ENCODE measurements around the gene MICALL2.

DNA sequence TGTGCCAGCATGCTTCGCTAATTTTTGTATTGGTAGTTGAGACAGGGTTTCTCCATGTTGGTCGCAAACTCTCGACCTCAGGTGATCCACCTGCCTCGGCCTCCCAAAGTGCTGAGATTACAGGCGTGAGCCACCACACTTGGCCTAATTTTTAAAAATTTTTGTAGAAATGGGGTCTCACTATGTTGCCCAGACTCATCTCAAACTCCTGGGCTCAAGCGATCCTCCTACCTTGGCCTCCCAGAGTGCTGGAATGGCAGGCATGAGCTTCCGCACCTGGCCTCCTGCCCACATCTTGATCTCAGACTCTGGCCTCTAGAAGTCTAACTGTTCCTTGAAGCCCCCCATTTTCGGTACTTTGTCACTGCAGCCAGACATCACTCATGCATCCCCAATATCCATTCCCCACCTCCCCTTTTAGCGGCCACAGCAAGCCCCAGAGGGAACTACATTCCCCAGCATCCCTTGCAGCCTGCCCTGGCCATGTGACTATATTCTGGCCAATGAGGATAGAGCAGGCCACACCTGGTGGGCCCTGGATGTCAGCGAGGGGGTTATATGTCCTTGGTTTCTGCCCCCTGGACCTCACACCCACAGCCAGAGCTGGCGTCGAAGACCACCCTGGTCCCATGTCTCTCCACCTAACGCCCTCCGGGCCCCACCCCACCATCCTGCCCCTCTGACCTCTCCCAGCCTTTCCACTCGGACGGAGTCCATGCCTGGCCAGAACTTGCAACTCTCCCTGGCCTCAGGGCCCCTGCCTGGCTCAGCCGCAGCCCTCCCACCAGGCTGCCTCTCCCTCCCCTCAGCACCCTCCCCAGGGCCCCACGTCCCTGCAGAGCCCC, 33.8 kb downstream of the MICALL2 start:
- TF ChIP-seq, protein P1, sequence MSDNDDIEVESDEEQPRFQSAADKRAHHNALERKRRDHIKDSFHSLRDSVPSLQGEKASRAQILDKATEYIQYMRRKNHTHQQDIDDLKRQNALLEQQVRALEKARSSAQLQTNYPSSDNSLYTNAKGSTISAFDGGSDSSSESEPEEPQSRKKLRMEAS (CRISPR knock-in tag; IDR thresholded peaks at IDR 0.05): no peak
- TF ChIP-seq, protein P2, sequence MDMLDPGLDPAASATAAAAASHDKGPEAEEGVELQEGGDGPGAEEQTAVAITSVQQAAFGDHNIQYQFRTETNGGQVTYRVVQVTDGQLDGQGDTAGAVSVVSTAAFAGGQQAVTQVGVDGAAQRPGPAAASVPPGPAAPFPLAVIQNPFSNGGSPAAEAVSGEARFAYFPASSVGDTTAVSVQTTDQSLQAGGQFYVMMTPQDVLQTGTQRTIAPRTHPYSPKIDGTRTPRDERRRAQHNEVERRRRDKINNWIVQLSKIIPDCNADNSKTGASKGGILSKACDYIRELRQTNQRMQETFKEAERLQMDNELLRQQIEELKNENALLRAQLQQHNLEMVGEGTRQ (CRISPR knock-in tag; IDR thresholded peaks at IDR 0.05): peak; percentile 97
- TF ChIP-seq NR1H2 (CRISPR knock-in tag; IDR thresholded peaks at IDR 0.05): no peak
- TF ChIP-seq, protein P3, sequence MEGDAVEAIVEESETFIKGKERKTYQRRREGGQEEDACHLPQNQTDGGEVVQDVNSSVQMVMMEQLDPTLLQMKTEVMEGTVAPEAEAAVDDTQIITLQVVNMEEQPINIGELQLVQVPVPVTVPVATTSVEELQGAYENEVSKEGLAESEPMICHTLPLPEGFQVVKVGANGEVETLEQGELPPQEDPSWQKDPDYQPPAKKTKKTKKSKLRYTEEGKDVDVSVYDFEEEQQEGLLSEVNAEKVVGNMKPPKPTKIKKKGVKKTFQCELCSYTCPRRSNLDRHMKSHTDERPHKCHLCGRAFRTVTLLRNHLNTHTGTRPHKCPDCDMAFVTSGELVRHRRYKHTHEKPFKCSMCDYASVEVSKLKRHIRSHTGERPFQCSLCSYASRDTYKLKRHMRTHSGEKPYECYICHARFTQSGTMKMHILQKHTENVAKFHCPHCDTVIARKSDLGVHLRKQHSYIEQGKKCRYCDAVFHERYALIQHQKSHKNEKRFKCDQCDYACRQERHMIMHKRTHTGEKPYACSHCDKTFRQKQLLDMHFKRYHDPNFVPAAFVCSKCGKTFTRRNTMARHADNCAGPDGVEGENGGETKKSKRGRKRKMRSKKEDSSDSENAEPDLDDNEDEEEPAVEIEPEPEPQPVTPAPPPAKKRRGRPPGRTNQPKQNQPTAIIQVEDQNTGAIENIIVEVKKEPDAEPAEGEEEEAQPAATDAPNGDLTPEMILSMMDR (IDR thresholded peaks at IDR 0.05): no peak
- TF ChIP-seq, protein P4, sequence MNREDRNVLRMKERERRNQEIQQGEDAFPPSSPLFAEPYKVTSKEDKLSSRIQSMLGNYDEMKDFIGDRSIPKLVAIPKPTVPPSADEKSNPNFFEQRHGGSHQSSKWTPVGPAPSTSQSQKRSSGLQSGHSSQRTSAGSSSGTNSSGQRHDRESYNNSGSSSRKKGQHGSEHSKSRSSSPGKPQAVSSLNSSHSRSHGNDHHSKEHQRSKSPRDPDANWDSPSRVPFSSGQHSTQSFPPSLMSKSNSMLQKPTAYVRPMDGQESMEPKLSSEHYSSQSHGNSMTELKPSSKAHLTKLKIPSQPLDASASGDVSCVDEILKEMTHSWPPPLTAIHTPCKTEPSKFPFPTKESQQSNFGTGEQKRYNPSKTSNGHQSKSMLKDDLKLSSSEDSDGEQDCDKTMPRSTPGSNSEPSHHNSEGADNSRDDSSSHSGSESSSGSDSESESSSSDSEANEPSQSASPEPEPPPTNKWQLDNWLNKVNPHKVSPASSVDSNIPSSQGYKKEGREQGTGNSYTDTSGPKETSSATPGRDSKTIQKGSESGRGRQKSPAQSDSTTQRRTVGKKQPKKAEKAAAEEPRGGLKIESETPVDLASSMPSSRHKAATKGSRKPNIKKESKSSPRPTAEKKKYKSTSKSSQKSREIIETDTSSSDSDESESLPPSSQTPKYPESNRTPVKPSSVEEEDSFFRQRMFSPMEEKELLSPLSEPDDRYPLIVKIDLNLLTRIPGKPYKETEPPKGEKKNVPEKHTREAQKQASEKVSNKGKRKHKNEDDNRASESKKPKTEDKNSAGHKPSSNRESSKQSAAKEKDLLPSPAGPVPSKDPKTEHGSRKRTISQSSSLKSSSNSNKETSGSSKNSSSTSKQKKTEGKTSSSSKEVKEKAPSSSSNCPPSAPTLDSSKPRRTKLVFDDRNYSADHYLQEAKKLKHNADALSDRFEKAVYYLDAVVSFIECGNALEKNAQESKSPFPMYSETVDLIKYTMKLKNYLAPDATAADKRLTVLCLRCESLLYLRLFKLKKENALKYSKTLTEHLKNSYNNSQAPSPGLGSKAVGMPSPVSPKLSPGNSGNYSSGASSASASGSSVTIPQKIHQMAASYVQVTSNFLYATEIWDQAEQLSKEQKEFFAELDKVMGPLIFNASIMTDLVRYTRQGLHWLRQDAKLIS (CRISPR knock-in tag; IDR thresholded peaks at IDR 0.05; ENCODE audit: borderline replicate concordance): no peak
- TF ChIP-seq, protein P5, sequence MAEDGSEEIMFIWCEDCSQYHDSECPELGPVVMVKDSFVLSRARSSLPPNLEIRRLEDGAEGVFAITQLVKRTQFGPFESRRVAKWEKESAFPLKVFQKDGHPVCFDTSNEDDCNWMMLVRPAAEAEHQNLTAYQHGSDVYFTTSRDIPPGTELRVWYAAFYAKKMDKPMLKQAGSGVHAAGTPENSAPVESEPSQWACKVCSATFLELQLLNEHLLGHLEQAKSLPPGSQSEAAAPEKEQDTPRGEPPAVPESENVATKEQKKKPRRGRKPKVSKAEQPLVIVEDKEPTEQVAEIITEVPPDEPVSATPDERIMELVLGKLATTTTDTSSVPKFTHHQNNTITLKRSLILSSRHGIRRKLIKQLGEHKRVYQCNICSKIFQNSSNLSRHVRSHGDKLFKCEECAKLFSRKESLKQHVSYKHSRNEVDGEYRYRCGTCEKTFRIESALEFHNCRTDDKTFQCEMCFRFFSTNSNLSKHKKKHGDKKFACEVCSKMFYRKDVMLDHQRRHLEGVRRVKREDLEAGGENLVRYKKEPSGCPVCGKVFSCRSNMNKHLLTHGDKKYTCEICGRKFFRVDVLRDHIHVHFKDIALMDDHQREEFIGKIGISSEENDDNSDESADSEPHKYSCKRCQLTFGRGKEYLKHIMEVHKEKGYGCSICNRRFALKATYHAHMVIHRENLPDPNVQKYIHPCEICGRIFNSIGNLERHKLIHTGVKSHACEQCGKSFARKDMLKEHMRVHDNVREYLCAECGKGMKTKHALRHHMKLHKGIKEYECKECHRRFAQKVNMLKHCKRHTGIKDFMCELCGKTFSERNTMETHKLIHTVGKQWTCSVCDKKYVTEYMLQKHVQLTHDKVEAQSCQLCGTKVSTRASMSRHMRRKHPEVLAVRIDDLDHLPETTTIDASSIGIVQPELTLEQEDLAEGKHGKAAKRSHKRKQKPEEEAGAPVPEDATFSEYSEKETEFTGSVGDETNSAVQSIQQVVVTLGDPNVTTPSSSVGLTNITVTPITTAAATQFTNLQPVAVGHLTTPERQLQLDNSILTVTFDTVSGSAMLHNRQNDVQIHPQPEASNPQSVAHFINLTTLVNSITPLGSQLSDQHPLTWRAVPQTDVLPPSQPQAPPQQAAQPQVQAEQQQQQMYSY (CRISPR knock-in tag; IDR thresholded peaks at IDR 0.05): peak; percentile 79
- TF ChIP-seq TCF7 (CRISPR knock-in tag; IDR thresholded peaks at IDR 0.05; ENCODE audit: low read depth): no peak
- TF ChIP-seq OVOL2 (CRISPR knock-in tag; IDR thresholded peaks at IDR 0.05; ENCODE audit: borderline replicate concordance): no peak
